ENCODE results near the gene CHRNB4.

- TF ChIP-seq EP300 (IDR thresholded peaks at IDR 0.05): no peak
- TF ChIP-seq CTCF (IDR thresholded peaks at IDR 0.05): no peak
These were observed 32.5 kb upstream of the CHRNB4 start for GRCh38 chr15:78673476-78673875.
